D721Med (cell line): ENCODE results near the gene RPL27.

Experiments used
- DNase-seq: peaks from one replicate; pipeline ENCODE4 v3.0.0; 2011; ENCODE audit warnings: low spot score; ENCODE audit not compliant: insufficient read length
- FAIRE-seq: peaks from 2 replicates; lab custom pipeline; 2011; peaks lifted over from hg19 to GRCh38; lab: Jason Lieb, UNC
- TF ChIP-seq, protein P1 (sequence below): IDR thresholded peaks from 2 replicates; pipeline ENCODE4 v1.5.1; 2012; ENCODE audit warnings: mild to moderate bottlenecking, control low read depth; ENCODE audit not compliant: insufficient read depth; ENCODE audit errors: missing control alignments

Gene RPL27

DNA sequence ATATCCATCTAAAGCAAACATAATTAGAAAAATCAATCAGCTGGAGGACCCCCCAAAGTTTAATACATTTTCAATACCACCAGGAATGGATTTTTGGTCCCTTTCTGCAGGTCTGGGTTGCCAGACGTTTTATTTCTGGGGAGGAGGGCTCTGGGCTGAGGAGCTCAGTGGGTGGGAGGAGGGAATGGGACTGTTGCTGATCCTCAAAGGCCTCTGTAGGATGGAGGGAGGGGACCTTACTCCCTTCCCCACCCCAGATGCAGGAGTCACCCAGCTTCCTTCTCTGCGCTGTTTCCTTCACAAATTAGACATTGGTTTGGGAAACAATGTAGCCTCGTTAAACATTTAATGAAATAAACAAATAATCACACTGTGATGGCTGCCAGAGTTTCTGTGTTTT, 33.4 kb downstream of the RPL27 start:
- TF ChIP-seq, protein P1, sequence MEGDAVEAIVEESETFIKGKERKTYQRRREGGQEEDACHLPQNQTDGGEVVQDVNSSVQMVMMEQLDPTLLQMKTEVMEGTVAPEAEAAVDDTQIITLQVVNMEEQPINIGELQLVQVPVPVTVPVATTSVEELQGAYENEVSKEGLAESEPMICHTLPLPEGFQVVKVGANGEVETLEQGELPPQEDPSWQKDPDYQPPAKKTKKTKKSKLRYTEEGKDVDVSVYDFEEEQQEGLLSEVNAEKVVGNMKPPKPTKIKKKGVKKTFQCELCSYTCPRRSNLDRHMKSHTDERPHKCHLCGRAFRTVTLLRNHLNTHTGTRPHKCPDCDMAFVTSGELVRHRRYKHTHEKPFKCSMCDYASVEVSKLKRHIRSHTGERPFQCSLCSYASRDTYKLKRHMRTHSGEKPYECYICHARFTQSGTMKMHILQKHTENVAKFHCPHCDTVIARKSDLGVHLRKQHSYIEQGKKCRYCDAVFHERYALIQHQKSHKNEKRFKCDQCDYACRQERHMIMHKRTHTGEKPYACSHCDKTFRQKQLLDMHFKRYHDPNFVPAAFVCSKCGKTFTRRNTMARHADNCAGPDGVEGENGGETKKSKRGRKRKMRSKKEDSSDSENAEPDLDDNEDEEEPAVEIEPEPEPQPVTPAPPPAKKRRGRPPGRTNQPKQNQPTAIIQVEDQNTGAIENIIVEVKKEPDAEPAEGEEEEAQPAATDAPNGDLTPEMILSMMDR: no peak
- DNase-seq: no peak
- no peak for FAIRE-seq

DNA sequence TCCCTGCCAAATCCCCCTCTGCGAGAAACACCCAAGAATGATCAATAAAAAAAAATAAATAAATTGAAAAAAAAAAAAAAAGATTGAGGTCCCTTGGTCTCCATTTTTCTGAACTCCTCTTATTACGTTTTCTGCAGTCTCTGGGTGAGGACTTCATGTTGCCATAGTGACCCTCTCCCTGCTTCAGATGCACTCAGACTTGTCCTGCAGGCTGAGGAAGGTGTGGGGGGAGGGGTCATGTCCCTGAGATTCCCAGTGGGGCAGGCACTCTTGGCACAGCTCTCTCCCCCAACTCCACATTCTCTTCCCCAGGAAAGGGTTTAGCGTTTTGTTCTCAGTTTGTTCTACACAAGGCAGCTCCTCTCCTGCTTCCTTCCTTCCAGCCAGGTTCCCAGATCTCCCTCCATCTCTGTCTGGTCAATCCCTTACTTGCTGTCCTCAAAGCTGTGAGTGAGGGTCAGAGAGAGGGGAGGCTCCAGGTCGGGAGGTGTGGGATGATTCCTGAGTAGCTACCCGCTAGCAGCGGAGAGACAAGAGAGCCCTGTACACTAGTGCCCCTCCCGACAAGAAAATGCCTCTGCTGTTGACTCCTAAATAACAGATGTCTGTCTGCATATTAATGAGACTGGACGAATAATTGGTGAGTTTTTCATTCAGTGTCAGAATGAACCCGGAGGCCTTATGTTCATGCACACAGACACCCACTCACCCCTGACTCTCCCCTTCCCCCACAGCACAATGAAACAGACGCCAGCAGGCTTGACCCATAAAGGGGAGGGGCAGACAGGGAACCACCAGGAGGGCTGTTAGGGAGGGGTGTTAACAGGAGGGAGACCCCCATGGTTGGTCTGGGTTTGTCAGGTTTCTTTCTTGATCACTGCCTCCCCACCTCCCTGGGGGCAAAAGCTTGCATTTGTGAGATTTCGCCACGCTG, 36.0 kb downstream of the RPL27 start:
- TF ChIP-seq, protein P1: no peak
- FAIRE-seq (no peak), DNase-seq (no peak)

DNA sequence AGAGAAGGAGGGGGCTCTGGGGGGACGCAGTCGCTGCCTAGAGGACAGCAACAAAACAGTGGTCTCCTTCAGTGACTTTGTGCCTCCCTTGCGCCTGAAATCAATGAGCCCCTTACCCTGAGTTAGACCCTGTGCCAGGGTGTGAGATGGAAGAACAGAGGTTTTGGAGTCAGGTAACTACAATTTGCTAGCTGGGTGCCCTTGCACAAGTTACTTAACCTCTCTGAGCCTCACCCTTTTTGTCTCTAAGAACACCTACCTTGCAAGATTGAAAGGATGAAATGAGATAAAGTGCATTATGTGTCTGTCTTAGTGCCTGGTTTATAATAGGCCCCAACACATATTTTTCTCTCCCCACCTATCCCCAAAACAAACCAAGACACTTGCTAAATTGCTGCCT, 36.7 kb downstream of the RPL27 start:
- DNase-seq: no peak
- TF ChIP-seq, protein P1: no peak
- no peak for FAIRE-seq

DNA sequence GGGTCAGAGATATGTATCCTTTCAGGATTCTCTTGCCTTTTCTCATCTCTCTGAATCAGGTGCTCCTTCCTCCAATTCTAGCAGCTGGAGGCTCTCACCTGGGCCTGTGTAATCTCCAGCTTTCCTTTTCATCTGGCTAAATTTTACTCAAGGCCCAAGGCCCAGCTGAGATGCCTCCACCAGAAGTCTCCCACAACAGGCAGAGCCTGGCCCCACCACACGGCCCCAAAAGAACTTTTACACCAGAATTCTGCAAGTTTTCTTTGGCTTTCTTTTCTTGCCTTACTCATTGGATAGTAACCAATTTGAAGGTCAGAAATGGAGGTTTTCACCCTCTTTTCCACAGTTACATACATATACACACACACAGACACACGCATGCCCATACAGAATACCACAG, 41.4 kb downstream of the RPL27 start:
- no peak for FAIRE-seq

DNA sequence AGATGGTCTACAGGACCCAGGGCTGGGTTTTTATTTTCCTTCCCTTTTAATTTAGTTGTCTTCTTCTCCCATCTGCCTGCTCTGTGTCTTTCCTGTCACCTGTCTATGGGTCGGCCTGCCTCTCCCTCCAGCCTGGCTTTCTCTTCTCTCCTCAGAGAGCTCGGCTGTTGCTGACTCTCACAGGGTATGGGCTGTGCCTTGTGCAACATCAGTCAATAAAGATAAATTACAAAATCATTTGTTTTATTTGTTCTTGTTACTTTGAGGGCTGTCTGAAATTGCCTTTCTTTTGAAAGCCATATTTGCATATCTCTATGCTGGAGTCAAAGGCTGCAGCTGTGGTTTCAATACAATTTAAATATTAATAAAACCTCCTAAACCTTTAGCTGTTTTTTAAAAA, 42.4 kb downstream of the RPL27 start:
- FAIRE-seq: no peak
- TF ChIP-seq, protein P1: no peak

More for the DNA sequence above, 41.4 kb downstream of the RPL27 start:
- TF ChIP-seq, protein P1: no peak
- DNase-seq: no peak

DNA sequence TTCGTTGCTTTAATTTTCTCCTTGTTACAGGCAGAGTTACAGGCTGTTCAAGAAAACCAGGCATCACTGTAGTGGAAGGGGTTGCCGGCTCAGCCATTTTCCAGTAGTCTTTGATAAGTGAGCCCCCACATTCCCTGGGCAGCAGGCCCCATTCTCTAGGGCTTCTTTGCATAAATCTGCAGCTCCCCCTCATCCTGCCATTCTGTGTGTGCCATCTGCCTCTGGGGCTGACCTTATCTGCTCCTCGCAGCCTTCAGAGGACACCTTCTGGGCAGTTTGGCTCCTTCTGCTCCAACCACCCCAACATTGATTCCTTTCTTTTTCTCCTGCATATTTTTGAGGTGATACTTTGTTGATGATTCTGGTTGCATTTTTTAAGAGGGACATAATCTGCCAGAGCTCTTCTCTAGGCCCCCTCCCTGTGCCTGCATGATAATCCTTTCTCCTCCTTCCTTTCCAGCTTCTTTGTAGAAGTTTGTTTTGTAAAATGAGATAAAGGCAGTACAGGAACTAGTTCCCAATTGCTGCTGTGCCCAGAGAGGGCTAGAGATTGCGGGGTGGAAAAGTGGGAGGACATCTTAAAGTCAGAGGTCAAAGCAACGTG, 43.9 kb downstream of the RPL27 start:
- TF ChIP-seq, protein P1: peak; percentile 2
- DNase-seq: no peak

More for the DNA sequence above, 42.4 kb downstream of the RPL27 start:
- no peak for DNase-seq

More for the DNA sequence above, 43.9 kb downstream of the RPL27 start:
- FAIRE-seq: no peak
